HG03565 (cell line): ENCODE data around the gene TCP11L1.
"Not testable (repeated sequence)": the region's sequence is repeated elsewhere in the genome, so short reads cannot be mapped to it uniquely, and the experiment has no call there.

Experiments used
- ATAC-seq: cut with Tn5 transposase; IDR thresholded peaks from one replicate; pipeline ENCODE4 v1.9.1; 2021; ENCODE audit warnings: mild to moderate bottlenecking, moderate library complexity; ENCODE audit not compliant: unreplicated experiment

The TCP11L1 gene

DNA sequence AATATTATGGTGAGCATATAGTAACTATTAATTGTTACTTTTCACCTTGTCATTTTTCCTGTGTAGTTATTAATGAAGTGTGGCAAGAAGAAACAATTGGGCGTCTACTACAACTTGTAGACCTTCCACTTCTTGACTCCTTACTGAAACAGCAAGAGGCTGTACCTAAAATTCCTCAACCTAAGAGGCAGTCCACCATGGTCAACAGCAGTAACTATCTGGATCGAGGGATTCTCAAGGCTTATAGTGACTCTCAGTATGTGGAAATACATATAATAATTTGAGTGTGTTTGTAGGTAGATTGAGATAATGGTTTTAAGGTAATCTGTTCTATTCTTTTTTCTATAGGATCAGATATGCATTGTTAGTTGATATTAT is 10.8 kb upstream of the TCP11L1 start:
- no peak for ATAC-seq

DNA sequence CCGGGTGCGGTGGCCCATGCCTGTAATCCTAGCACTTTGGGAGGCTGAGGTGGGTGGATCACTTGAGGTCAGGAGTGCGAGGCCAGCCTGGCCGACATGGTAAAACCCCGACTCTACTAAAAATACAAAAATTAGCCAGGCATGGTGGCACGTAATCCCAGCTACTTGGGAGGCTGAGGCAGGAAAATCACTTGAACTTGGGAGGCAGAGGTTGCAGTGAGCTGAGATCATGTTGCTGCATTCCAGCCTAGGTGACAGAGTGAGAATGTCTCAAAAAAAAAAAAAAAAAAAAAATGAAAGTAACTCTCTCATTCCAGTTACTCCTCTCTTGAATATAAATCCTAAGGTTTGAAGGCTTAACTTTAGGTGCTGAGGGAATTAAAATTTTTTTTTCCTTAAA is 10.2 kb upstream of the TCP11L1 start:
- ATAC-seq = not testable (repeated sequence)

DNA sequence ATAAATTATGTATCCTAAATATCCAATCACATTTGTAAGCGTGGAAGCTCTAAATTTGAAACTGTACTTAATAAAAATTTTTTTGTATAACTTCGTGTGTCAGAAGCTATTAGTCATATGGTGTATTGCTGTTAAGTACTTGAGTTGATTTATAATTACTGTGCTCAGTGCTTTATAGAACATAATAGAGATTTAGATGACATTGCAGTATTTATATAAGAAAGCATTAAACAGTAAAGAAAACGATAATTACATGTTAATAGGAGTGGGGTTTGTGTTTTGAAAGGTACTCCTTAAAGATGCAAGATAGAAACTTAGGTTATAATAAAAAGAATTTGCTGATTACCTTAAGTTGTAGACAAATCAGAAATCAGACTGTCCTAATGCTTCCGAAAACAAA is 5.9 kb upstream of the TCP11L1 start:
- ATAC-seq = no peak

DNA sequence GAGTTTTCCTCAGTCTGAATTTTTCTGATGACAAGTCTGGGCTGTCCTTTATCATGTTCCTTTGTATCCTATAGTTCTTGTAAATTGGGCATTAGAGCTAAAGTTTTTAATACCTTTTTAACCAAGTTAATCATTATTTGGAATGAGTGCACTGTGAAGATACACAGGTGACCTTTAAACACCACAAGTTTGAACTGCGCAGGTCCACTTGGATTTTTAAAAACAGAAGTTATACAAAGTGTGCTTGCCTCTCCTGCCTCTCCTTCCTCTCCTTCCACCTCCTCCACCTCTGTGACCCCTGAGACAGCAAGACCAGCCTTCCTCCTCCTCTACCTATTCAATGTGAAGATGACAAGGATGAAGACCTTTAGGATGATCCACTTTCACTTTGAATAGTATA is 4.4 kb upstream of the TCP11L1 start:
- ATAC-seq = no peak

DNA sequence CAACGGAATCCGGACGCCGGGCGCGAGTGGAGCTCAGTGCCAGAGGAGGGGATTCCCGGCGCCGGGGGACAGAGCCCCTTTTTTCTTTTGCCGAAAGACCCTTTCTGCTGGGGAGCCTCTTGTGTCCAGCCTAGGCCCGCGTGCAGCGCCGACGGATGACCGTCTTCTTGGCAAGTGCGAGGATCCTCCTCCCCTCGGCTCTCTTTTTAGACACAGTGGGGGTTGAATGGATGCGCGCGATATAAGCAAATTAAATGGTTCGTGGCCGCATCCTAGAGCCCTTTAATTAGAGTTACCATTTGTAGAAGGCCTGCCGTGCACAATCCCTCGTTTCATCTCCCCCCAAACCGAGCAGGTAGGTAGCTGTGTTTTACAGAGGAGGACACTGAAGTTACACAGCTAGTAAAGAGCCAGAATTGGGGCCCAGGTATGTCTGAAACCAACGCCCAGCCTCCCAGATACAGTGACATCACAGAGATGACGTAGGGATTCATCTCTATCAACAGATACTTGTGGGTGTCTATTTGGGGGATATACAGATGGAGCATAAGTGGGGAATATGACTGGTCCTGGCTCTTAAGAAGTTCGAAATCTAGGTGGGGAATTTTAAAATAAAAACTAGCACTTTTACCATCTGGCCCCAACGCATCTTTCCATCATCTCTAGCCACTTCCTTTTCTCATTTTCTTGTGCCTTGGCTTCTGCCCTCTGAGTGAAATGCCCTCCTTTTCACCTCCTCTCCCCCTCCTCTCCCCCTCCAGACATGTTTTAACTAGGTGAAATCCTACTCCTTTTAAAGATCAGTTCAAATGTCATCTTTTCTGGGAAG is 875 bp downstream of the TCP11L1 start:
- no peak for ATAC-seq

DNA sequence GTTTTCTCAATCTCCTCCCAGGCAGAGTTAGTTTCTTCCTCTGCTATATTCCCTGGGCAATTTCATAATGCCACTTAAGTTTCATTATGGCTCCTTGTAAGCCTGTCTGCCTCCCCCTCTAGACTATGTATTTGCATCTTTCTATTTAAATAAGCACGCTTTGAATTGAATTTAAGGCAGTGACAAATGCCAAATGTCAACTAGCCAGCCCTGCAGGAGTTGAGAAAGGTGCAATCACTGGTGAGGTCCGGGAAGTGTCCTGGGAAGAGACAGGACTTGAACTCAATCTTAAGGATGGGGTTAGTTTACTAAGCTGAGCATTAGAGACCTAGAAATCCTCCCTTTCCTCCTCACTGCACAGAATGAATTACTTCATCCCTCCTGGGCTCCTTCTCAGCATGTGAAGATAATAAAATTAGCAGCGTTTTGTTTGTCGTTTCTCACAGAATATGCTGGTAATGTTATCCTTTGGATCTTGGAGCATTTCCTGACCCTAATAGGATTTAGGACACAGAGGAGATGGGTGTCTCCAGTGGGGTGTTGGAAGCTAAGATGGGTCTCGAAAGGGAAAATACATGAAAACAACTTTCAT is 1.6 kb downstream of the TCP11L1 start:
- ATAC-seq = no peak

DNA sequence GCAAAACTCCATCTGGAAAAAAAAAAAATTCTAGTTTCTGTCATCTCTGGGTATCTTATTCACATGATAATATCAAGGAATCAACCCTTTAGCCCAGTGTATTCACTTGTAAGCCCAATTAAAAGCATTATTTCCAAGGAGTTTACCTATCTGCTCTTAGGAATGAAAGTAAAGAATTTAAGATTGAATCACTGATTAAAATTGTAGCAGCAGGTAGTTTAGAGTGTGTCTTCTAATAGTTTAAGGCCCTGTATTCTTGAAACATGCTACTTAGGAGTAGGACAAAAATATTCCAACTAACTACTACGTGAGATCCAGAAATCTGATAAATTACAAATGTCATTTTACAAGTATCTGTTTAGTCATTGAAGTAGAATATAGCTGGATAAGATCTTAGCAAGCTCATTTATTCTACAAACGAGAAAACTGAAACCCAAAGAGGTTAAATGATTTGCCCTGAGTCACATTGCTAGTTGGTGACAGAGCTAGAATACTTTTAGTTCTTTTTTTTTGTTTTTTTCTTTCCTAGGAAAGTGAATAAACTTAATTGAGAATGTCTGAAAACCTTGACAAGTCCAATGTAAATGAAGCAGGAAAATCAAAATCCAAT is 4.0 kb downstream of the TCP11L1 start:
- ATAC-seq = no peak

DNA sequence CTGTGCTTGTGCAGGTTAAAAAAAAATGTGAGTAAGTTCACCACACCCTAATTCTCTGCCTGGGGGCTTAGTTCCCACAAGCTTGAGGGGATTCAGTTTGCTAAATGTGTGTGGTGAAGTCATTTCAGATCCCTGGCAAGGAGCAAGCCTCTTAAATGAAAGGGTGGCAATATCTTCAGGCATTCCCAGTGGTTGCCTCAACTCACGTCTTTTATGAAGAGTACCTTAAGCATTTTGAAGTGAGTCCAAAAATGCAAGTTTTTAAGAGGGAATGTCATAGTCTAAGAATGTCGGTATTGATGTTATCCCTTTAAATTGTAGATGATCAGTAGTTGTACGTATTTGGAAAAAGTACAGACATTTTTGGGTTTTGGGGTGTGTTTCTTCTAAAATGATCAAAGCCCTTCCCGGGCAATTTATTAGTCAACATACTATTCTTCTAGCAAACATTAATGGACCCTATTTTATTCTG is 4.9 kb downstream of the TCP11L1 start:
- no peak for ATAC-seq

DNA sequence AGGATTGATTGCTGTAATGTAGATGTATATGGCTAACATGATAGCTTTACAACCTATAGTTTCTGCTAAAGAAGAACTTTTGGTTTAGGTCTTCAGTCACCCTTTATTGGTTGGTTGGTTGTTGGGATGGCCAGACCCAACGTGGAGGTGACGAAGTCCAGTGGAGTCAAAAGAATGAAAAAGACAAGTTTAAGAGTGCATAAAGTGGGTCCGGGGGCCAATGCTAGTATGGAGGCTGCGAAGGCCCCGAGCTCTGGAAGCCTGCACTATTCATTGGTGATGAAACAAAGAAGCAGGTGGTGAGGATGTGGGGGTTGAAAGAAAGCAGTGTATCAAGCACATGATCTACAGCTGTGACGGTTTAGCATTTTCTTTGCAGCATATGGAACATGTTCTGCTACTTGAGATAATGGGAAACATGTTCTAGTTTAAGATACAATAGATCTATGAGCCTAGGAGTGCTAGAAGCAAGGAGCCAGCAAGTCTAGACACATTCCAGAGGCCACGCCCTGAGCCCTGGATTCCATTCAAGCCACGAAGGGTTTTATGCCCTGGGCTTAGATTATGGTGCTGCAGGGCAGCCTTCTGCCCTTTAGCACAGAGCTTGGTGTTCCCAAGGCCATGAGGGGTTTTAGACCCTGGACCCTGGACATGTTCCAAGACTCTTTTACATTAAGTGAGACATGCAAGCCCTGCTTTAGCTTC is 6.3 kb downstream of the TCP11L1 start:
- no peak for ATAC-seq

DNA sequence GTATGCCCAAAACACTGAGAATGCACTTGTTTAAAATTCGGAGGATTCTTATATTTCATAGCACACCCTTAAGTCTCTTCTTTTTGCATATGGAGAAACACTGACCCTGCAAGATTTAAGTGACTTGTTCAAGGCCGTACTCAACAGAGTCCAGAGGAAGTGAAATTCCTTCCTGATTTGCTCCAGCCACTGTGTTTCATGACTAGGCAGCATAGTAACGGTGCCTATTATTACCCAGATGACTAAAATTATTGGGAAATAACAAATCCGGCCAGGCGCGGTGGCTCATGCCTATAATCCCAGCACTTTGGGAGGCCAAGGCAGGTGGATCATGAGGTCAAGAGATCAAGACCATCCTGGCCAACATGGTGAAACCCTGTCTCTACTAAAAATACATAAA is 9.3 kb downstream of the TCP11L1 start:
- not testable (repeated sequence) for ATAC-seq

DNA sequence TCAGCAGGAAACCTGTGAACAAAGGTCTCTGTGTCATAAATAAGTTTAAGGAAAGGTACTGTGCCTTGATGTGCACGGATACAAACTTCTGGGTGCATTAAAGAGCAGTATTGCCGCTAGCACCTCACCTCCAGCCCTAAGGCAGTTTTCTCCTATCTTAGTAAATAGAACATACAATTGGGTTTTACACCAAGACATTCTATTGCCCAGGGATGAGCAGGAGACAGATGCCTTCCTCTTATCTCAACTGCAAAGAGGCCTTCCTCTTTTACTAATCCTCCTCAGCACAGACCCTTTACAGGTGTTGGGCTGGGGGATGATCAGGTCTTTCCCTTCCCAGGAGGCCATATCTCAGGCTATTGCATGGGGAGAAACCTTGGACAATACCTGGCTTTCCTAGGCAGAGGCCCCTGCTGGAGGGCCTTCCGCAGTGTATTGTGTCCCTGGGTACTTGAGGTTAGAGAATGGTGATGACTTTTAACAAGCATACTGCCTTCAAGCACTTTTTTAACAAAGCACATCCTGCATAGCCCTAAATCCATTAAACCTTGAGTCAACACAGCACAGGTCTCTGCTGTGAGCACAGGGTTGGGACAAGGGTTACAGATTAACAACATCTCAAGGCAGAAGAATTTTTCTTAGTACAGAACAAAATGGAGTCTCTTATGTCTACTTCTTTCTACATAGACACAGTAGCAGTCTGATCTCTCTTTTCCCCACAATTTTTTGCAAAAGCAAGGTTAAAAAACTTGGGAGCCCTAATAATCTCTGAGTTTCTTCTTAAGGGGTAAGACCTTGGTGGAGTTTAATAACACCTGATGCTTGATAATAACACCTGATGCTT is 10.4 kb downstream of the TCP11L1 start:
- ATAC-seq = not testable (repeated sequence)

DNA sequence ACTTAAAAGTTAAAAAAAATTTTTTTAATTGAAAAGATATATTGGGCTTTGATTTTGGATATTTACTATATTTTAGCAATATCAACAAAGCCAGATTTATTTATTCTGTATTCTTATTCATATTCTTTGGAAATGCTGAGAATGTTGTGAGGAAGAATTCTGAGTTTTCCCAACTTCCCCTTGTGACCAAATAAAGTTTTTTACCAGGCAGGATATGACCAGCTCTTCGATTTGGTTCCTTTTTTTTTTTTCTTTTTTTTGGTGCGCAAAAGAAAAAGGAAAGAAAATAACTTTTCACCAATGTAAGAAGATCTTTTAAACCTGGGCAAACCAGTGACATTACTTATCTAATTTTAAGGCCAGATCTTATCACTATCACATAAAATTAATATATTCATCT is 12.9 kb downstream of the TCP11L1 start:
- no peak for ATAC-seq

DNA sequence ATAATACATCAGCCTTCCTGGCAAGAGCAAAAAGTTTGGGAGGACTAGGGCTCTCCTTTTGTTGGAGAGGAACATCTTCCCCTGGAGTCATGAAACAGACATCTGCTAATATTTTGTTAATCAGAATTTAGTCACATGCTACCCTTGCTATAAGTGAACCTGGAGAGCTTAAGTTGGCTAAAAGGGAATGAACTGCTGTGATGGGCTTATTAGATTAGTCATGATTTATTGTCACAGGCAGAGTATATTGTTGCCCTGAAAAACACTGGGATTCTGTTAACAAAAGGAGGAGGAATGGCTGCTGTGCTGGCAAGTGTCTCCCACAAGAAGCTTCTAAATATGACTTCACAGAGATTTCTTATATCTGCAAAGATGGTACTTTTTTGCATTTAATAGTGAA is 16.0 kb downstream of the TCP11L1 start:
- no peak for ATAC-seq

DNA sequence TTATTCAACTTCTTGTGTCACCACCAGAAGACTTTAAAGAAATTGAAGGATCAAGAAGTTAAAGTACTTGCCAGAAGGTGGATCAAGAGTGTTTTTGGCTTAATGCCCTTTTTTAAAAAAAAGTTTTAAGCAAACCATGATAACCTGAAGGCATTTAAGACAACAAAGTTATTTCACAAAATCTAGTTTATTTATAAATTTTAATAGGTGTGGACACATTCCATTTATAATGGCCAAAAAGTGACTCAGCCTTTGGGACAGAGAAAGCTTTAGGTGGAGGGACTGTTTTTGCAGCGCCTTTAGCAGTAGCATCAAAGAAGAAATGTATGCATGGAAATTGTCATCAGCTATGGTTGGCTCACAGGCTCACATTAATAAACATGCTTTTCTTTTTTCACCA is 17.9 kb downstream of the TCP11L1 start:
- no peak for ATAC-seq

DNA sequence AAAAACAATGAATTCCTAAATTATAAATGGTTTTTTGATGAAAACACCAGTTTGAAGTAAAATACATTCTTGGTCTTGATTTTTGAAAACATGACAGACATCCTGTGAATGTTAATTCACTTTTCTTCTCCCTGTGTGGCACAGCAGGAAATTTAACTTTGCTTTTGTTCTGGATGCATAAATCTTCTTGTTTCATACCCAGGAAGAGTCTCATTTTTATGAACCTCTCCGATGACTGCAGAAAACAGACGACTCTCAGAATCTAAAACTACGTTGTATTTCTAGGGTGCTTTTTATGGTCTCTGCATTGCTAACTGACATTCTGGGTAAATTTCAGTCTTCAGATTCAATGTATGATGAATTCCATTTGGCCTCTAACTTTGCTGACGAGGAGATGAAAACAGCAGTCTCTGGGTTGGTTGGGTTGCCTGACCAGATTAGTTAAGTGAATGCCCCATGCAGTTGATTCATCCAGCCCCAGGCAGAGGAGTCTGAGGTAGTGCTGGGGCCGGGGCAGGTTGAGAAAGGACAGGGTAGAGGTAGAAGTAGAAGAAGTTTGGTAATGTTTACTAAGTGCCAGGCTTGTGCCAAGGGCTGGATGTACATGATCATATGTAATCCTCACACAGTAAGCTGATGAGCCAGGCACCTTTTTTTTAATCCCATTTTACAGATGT is 20.1 kb downstream of the TCP11L1 start:
- ATAC-seq = no peak

DNA sequence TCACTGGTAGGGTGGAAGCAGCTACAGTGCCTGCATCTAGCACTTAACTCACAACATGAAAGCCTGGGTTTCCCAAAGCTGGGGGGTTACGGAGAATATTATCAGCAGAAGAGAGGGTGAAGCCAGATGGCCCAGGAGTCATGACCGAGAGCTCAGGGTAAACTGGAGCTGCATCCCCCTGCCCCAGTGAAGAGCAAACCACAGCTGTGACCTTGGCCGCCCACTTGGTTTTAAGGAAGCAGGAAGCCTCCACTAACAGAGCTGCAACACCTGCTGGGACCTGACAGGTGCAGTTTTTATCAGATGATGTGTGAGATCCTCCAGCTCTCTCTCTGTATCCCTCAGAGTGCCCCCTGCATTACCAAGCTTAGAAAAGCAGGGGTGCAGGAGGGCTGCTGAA is 20.9 kb downstream of the TCP11L1 start:
- no peak for ATAC-seq

DNA sequence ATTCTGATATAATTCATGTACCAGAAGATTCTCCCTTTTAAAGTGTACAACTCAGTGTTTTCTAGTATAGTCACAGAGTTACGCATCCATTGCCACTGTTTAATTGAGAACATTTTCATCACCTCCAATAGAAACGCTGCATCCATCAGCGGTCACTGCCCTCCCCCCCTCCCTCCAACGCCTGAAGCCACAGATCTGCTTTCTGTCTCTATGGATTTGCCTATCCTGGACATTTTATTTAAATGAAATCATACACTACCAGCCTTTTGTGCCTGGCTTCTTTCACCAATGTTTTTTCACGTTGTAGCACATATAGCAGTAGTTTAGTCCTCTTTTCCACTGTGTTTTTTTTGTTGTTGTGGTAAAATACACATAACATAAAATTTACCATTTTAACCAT is 22.8 kb downstream of the TCP11L1 start:
- no peak for ATAC-seq

DNA sequence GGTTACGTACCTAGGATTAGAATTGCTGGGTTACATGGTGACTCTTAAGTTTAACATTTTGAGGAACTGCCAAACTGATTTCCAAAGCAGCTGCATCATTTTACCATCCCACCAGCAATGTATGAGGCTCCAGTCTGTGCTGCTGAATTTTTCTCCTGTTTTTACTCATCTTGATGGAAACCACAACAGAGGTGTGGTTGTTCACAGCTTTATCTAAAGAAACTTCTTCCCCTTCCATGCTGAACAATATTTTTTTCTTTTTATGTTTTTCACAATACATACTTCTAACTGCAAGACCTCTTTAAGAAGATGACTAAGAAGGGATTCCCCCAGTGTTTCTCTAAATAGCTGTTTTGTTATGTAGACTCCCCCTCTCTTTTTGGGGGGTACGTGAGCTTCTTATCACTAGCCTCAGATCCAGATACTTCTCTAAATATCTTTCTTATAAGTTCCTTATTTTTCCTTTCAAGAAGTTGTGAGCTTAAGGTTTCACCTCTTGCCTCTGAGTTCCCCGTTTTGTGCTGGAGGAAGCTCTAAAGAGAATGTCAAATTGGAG is 24.0 kb downstream of the TCP11L1 start:
- ATAC-seq = peak; percentile 63

DNA sequence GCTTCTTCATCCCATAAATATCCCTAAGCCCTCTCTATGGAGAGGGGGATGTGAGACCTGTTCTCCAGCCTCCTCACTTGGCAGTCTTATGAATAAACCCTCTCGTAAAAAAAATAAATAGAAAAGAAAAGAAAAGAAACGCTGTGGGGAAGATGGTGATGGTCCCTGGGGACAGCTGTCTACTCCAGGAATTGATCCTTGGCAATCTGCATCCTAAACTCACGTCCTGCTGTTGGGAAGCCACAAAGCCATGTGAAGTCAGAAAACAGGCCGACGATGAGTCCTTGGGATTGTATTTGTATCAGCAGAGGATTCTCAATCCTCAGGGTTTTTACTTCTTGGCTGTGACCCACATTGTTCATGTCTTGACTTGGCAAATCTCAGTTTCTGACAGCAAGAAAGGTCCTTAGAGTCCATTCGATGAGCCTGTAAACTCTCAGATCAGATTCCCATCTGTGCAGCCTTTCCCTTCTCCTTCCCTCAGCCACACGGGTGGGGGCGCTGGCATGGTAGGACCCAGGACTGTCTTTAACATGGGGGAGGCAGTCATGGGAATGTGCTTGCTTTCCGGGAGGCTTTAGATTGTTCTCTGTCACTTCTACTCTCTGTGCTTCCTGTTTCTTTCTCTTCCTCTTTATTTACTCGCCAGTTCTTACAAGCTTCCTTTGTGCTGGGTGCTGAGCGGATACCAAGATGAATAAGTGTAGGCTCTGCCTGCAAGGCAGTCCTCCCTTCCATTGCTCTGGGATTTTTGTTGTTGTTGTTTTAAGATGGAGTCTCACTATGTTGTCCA is 24.9 kb downstream of the TCP11L1 start:
- ATAC-seq = no peak
